GM15510 (cell line): ENCODE data around the gene SH2D7.

Experiments used
- POLR2A ChIP-seq: IDR thresholded peaks from 3 replicates; pipeline ENCODE4 v1.6.1; 2011; ENCODE audit warnings: borderline replicate concordance; ENCODE audit not compliant: insufficient read length; ENCODE audit errors: extremely low read depth

SH2D7 gene

GRCh38 chr15:78070049-78070700 is 22.2 kb upstream of the SH2D7 start:
- no peak for TF ChIP-seq POLR2A

DNA sequence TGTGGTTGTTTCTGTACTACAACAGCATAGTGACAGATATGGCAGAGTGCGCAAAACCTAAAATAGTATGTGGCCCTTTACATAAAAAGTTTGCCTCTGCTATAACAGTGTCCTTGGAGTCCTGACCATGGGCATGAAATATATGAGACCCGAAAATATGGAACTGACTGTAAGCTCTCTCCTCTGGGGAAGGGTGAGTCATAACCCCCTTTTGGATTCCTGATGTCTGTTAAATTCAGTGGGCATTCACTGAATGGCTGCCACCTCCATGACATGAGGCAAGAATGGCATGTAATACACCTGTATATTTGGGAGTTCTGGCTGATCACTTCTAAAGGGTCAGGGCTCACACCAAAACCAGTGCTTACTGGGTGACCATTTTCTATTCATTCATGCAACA is 21.0 kb upstream of the SH2D7 start:
- no peak for TF ChIP-seq POLR2A

DNA sequence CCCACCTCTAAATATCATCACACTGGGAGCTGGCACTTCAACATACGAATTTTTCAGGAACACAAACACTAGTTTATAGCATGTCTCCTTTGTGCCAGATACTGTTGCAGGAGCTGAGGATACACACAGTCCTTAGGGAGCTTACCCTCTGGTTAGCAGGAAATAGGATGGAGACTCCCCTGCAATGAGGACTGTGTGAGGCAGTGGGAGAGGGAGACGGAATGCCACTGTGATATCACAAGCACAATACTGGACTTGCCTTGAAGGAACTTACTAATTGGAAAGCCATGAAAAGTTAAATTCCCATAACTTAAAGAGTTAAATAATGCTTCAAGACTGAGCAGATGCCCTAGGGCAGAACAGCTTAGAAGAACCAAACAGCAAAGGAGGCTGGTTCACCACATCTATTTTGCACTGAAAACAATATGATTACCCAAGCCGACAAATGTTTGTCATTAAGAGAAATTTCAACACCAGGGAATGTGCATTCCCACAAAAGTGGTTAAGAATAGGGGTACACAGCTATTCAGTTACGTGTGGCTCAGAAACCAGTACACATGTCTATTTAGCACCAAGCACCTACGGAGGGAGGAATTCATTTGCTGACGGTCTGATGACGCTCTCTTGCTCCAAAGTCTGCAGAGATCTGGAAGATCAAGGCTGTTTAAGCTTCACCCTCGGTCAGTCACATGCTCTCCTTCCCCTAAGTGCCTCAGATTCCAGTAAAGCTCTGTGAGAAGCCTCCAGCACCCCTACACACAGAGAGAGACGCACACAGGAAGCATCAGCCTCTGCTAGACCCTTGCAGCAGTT is 20.1 kb upstream of the SH2D7 start:
- no peak for TF ChIP-seq POLR2A

- TF ChIP-seq POLR2A = no peak
Measured at GRCh38 chr15:78073046-78073787, 19.1 kb upstream of the SH2D7 start.

DNA sequence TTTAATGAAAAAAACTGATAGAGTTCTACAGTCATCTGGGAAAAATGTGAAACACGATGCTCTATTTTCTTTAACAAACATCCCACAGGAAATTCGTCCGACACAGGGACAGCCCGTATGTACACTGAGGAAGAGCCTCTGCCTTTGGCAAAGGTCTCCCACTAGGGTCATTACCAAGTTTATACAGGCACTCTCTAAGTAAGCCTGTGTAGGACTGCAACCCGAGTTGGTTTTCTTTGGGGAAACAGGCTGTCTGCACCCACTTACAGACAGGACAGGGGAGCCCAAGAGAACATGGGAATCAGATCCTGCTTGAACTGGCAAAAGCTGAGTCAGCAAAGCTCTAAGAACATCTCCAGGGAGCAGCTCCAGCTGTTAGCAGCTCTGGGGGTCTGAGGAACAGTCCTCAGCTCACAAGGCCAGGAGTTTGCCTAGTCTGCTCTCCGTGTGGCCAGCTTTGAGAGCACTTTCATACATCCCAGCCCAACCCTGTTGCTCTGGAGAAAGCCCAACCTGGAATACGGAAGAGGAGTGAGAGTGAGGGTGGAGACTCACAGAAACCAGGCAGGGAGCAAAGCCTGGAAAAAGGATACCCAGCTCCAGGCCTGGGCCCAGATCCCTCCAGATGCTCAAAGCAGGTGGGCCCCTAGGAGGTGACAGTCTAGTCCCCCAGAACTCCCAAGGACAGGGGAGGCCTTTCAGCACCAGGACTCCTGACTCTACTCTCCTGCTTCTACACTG is 16.7 kb upstream of the SH2D7 start:
- TF ChIP-seq POLR2A = no peak

DNA sequence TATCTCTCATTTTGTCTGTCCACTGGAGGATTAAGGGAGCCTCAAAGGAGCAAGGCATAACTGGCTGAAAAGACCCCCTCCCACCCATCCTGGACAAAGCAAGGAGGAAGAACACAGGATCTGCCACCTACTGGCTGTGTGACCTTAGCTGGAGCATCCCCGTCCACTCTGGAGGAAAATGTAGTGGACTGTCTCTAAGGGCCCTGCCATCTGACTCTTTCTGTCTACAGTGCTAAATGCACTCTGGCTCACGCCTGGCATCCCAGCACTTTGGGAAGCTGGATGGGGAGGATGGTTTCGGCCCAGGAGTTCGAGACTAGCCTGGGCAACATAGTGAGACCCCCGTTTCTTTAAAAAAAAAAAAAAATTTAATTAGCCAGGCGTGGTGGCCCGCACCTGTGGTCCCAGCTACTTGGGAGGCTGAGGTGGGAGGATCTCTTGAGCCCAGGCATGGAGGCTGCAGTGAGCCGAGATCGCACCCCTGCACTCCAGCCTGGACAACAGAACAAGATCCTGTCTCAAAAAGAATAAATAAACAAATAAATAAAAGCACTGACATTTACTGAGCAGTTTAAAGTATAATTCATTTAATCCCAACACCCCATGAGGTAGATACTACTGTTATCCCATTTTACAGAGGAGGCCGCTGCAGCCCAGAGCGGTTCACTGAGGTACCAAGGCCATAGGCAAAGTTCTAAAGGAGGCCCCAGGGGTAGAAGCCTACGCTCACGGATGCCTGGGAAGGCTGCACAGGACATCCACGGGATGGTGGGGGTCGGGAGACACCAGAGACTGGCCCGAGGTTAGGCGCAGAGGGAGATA is 15.9 kb upstream of the SH2D7 start:
- no peak for TF ChIP-seq POLR2A

DNA sequence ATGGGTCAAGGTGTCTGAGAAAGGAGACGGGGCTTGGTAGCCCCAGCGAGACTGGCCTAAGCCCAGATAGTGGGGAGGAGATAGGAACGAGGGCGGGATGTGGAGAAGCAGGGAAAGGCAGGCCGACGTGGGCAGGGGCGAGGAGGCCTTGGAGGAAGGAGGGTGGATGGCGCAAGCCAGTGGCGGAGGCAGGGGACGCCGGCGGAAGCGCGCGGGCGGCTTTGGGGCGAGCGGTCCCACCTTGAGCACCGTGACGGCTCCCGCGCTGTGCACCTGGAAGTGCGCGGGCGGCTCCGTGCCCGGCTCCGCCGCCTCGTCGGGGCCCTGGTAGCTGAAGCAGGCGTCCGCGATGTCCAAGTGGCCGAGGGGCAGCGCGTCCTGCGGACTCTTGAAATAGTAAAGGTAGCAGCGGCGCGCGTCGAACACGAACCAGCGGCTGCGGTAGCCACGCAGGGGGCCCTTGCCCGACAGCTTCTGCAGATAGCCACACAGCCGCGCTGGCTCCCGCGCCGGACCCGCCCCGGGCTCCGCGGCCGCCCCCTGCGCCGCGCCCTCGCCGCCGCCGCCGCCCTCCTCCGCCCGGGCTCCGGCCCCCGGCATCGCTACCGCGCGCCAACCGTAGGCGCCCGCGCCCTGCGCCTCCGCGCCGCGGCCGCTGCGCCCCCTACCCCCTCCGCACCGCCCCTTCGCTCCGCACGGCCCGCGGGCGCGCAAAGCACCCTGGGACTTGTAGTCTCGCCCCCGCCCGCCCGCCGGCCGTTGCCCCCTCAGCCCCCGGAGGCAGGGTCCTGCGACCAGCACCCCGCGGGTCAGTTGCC is 15.1 kb upstream of the SH2D7 start, which contains the start of gene TBC1D2B:
Gene TBC1D2B (minus strand): TSS at position 659 of the 818 bp plus-strand sequence. CDS start 59 bp downstream, at position 600.
- TF ChIP-seq POLR2A = peak; percentile 45

GRCh38 chr15:78077871-78078210 is 14.5 kb upstream of the SH2D7 start:
- TF ChIP-seq POLR2A = no peak

DNA sequence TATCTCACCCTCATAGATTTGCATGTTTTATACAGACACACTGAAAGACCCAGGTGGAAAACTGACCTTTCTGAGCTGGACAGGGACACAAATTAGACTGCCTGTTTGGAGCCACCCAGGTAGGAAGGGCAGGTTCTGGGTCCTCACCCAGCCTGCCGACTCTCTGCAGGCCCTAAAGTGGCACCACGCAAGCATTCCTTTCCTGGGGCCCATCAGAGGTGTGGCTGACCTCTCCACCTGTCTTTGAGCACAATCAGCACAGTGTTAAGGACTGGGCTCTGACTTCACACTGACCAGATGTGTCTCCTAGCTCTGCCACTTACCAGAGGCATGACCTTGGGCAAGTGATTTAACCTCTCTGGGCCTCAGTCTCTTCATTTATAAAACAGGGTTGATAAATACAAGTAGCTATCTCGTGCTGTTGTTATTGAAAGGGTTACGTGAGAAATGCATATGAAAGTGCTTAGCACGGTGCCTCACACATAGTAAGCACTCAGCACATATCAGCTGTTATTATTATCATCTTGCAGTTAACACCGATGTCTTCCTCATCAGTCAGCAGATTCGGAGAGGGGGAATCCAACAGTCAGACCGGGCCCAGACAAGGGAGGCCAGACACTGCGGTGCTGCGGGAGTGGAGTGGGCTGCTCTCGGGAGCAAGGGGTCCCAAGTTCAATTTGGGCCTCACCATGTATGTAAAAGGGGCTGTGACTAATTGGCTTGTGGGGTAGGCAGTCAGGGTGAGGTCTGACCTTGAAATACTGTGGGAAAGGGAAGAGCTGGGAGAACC is 12.9 kb upstream of the SH2D7 start:
- TF ChIP-seq POLR2A = no peak

DNA sequence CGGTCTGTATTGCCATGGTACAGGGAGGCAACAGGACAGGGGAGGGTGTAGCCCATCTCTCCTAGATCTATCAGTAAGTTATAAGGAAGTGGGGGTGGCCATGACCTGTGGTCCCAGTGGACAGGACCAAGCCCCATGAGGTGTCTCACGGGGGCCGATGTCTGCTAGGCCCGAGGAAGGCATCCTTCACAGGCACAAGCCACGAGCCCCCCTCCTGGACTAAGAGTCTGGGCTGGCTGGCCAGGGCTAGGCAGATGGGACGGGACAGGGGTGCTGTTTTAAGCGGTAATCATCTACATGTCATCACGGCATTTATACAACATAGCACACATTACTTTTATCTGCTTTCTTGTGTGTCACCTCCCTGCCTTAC is 12.3 kb upstream of the SH2D7 start:
- no peak for TF ChIP-seq POLR2A

GRCh38 chr15:78082106-78082742 is 10.1 kb upstream of the SH2D7 start:
- TF ChIP-seq POLR2A = no peak

GRCh38 chr15:78082743-78083110 is 9.6 kb upstream of the SH2D7 start:
- no peak for TF ChIP-seq POLR2A
